Common myeloid progenitor, CD34-positive (primary cell): ENCODE measurements around the gene ERCC3.

Experiments used
- CTCF ChIA-PET: fragments of 350-600 bp; sonication (Branson Sonifier 250); formaldehyde crosslinking; loops from one replicate; lab custom pipeline; 2021; ENCODE audit warnings: antibody characterized with exemption; lab: Charles Lee
- POLR2A ChIA-PET: fragments of 350-600 bp; sonication (Branson Sonifier 250); formaldehyde crosslinking; loops from one replicate; lab custom pipeline; 2021; ENCODE audit warnings: antibody characterized with exemption; lab: Charles Lee
- DNase-seq, 3 donors: peaks; one replicate each; pipeline versions ENCODE4 v3.0.0 to v3.0.0-alpha.2; 2013
- H3K27ac ChIP-seq, 2 experiments: 1 replicate in 1 of 2; 2 replicates in 1 of 2; pipeline ENCODE4 v1.7.0; 2013; ENCODE audit warnings: inconsistent platforms in 2 of 2, low read length in 2 of 2, mild to moderate bottlenecking in 2 of 2, low read depth in 1 of 2, moderate library complexity in 1 of 2; ENCODE audit not compliant: severe bottlenecking in 2 of 2, insufficient read depth in 1 of 2, poor library complexity in 1 of 2
- H3K27me3 ChIP-seq, 5 experiments: replicated peaks in 2 of 5; 1 replicate in 3 of 5; 2 replicates in 2 of 5; pipeline versions ENCODE4 v1.6.1 to v1.7.0; 2013; ENCODE audit warnings: low read length in 4 of 5, mild to moderate bottlenecking in 2 of 5, moderate library complexity in 2 of 5, inconsistent platforms in 1 of 5; ENCODE audit not compliant: insufficient read depth in 5 of 5, control insufficient read depth in 4 of 5
- H3K36me3 ChIP-seq, 4 experiments: 1 replicate in 2 of 4; 2 replicates in 2 of 4; pipeline versions ENCODE4 v1.6.1 to v1.7.0; 2013; ENCODE audit warnings: low read length in 3 of 4, control low read depth in 1 of 4, mild to moderate bottlenecking in 1 of 4; ENCODE audit not compliant: control insufficient read depth in 4 of 4, insufficient read depth in 4 of 4
- H3K4me1 ChIP-seq, 4 experiments: 1 replicate in 3 of 4; 2 replicates in 1 of 4; pipeline versions ENCODE4 v1.6.1 to v1.7.1; 2013; ENCODE audit warnings: low read length in 3 of 4, mild to moderate bottlenecking in 3 of 4, control low read depth in 1 of 4, inconsistent platforms in 1 of 4, moderate library complexity in 1 of 4; ENCODE audit not compliant: control insufficient read depth in 4 of 4, insufficient read depth in 4 of 4; ENCODE audit errors: control extremely low read depth in 1 of 4
- H3K4me3 ChIP-seq, 7 experiments: 1 replicate in 4 of 7; 2 replicates in 3 of 7; pipeline versions ENCODE4 v1.5.1 to v1.7.0; 2013; ENCODE audit warnings: mild to moderate bottlenecking in 7 of 7, low read length in 6 of 7, moderate library complexity in 6 of 7, inconsistent platforms in 2 of 7, low read depth in 2 of 7, control low read depth in 1 of 7; ENCODE audit not compliant: insufficient read depth in 4 of 7, control insufficient read depth in 1 of 7; ENCODE audit errors: extremely low read depth in 1 of 7
- H3K9me3 ChIP-seq, 5 experiments: 1 replicate in 4 of 5; 2 replicates in 1 of 5; pipeline versions ENCODE4 v1.6.1 to v1.7.1; 2013; ENCODE audit warnings: low read length in 4 of 5, mild to moderate bottlenecking in 2 of 5, inconsistent platforms in 1 of 5, low read depth in 1 of 5, moderate library complexity in 1 of 5; ENCODE audit not compliant: control insufficient read depth in 4 of 5, insufficient read depth in 2 of 5; ENCODE audit errors: control extremely low read depth in 1 of 5
- WGBS: methylation state at CpG from one replicate; pipeline ENCODE4 v1.1.5; 2013; ENCODE audit not compliant: insufficient coverage; 5-methylcytosine and 5-hydroxymethylcytosine counted together

ERCC3 gene

GRCh38 chr2:127324635-127325034 lies 30.7 kb upstream of the ERCC3 start:
- DNase-seq = peak; percentile 41 to 74 (median 63)
- ChIA-PET CTCF (interaction anchor here (0.8 to 4.2 kb wide), 19 partner anchors 10 to 167 kb away, joined by 3 to 57 read pairs (median 5); partner anchors contain the start of gene ERCC3), POLR2A (no interaction called here)
- peaks cover 0 to 13% (median 3%) of the 10 kb centered on the region in 5 experiments for H3K9me3 ChIP-seq
- peaks cover 28 to 50% (median 36%) of the 10 kb centered on the region in 4 experiments for H3K36me3 ChIP-seq
- H3K27me3 ChIP-seq = no peaks in the 10 kb centered on the region
- no peak overlapping the region for H3K27ac ChIP-seq
- no peak overlapping the region for H3K4me3 ChIP-seq
- WGBS = 67% methylated on average over 2 of the region's 3 CpGs
- no peaks in the 10 kb centered on the region for H3K4me1 ChIP-seq

- Histone ChIP-seq H3K9me3 (peaks cover 0 to 13% (median 3%) of the 10 kb centered on the region in 5 experiments), H3K4me3 (no peak overlapping the region), H3K27ac (no peak overlapping the region), H3K27me3 (no peaks in the 10 kb centered on the region), H3K36me3 (peaks cover 36 to 74% (median 50%) of the 10 kb centered on the region in 4 experiments), H3K4me1 (no peaks in the 10 kb centered on the region)
- CTCF ChIA-PET = interaction anchor here (1.6 to 4.2 kb wide), 2 partner anchors 153 to 158 kb away, joined by 3 to 57 read pairs; no protein-coding TSS in a partner anchor
- no peak for DNase-seq
- POLR2A ChIA-PET = no interaction called here
These were observed 27.4 kb upstream of the ERCC3 start for GRCh38 chr2:127321303-127321702.

DNA sequence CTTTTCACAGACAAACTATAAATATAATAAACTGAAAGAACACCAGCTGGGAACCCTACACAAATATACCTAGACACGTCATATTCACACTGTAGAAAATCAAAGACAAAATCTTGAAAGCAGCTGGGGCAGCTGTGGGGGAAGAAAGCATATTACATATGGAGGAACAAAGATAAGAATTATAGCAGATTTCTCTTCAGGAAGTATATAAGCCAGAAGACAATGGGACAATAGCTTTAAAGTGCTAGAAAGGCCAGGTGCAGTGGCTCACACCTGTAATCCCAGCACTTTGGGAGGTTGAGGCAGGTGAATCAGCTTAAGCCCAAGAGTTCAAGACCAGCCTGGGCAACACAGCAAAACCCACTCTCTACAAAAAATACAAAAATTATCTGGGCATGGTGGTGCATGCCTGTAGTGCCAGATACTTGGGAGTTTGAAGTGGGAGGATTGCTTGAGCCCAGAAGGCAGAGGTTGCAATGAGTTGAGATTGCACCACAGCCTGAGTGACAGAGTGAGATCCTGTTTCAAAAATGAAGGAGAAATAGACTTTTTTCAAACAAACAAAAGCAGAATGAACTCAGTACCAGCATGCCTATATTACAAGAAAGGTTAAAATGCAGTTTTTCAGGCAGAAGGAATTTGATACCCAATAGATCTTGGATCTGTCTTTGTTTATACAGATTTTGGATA lies 26.8 kb upstream of the ERCC3 start:
- WGBS = no CpG with 5 or more reads among the region's 1 CpG
- Histone ChIP-seq H3K4me1 (no peaks in the 10 kb centered on the region), H3K36me3 (peaks cover 36 to 76% (median 50%) of the 10 kb centered on the region in 4 experiments), H3K27me3 (no peaks in the 10 kb centered on the region), H3K27ac (no peak overlapping the region), H3K9me3 (peaks cover 0 to 13% (median 3%) of the 10 kb centered on the region in 5 experiments), H3K4me3 (no peak overlapping the region)
- CTCF ChIA-PET = interaction anchor here (1.6 kb wide), 1 partner anchor 154 kb away, joined by 3 read pairs; no protein-coding TSS in a partner anchor
- DNase-seq = no peak
- POLR2A ChIA-PET = no interaction called here

GRCh38 chr2:127320067-127320466 lies 26.1 kb upstream of the ERCC3 start:
- Histone ChIP-seq H3K4me1 (no peaks in the 10 kb centered on the region), H3K36me3 (peaks cover 31 to 77% (median 49%) of the 10 kb centered on the region in 4 experiments), H3K27ac (no peak overlapping the region), H3K27me3 (no peaks in the 10 kb centered on the region), H3K9me3 (peaks cover 0 to 13% (median 3%) of the 10 kb centered on the region in 5 experiments), H3K4me3 (no peak overlapping the region)
- 86% methylated on average over 1 of the region's 1 CpG for WGBS
- CTCF ChIA-PET = no interaction called here
- peak in 2 of 3 donors; percentile 8 to 19 for DNase-seq
- POLR2A ChIA-PET = no interaction called here

GRCh38 chr2:127314193-127314988 lies 20.4 kb upstream of the ERCC3 start:
- H3K4me1 ChIP-seq = no peaks in the 10 kb centered on the region
- H3K4me3 ChIP-seq = no peak overlapping the region
- ChIA-PET POLR2A (no interaction called here), CTCF (interaction anchor here (2.2 kb wide), 1 partner anchor 165 kb away, joined by 7 read pairs; no protein-coding TSS in a partner anchor)
- no peaks in the 10 kb centered on the region for H3K27me3 ChIP-seq
- peaks cover 27 to 77% (median 59%) of the 10 kb centered on the region in 4 experiments for H3K36me3 ChIP-seq
- no peaks in the 10 kb centered on the region for H3K9me3 ChIP-seq
- H3K27ac ChIP-seq = no peak overlapping the region
- no peak for DNase-seq
- WGBS = 100% methylated on average over 1 of the region's 7 CpGs

GRCh38 chr2:127313406-127313805 lies 19.5 kb upstream of the ERCC3 start:
- no peaks in the 10 kb centered on the region for H3K9me3 ChIP-seq
- WGBS = no CpG with 5 or more reads among the region's 3 CpGs
- H3K27ac ChIP-seq = no peak overlapping the region
- H3K36me3 ChIP-seq = peaks cover 30 to 74% (median 58%) of the 10 kb centered on the region in 4 experiments
- CTCF ChIA-PET = interaction anchor here (2.2 kb wide), 2 partner anchors 11 to 166 kb away, joined by 7 to 11 read pairs; no protein-coding TSS in a partner anchor
- H3K27me3 ChIP-seq = no peaks in the 10 kb centered on the region
- DNase-seq = no peak
- POLR2A ChIA-PET = interaction anchor here (0.6 kb wide), 1 partner anchor 351 kb away, joined by 3 read pairs; no protein-coding TSS in a partner anchor
- no peaks in the 10 kb centered on the region for H3K4me1 ChIP-seq
- no peak overlapping the region for H3K4me3 ChIP-seq
